PC-9 (cell line): ENCODE results near the gene ABLIM1. TPM values are rescaled to one million over a fixed set of nuclear protein-coding genes. Genes with fewer than 3 reads are reported as not detected.

ENCODE experiments used
- BruUV-seq: library from RNA; stranded (reverse); fragments of 400-500 nt; replicated peaks from 2 replicates; lab custom pipeline; 2021; lab: Mats Ljungman, UMichigan
- CTCF ChIA-PET: fragments of 300-600 bp; sonication (Branson Sonifier 250); formaldehyde crosslinking; loops from one replicate; lab custom pipeline; 2022; ENCODE audit warnings: antibody characterized with exemption; lab: Charles Lee
- POLR2A ChIA-PET: fragments of 300-600 bp; sonication (Branson Sonifier 250); formaldehyde crosslinking; loops from one replicate; lab custom pipeline; 2022; ENCODE audit warnings: antibody characterized with exemption; ENCODE audit not compliant: unreplicated experiment; lab: Charles Lee
- DNase-seq, 2 experiments: peaks; one replicate each; pipeline versions ENCODE4 v3.0.0 to v3.0.0-alpha.2; 2015 to 2022; ENCODE audit warnings: mixed read lengths in 1 of 2
- H2AFZ ChIP-seq: fragments of 200-600 bp; sonication (generic); 2 replicates; pipeline ENCODE4 v1.8.1; 2017; ENCODE audit warnings: antibody characterized with exemption
- H3F3A ChIP-seq: fragments of 200-600 bp; sonication (generic); 2 replicates; pipeline ENCODE4 v1.8.1; 2017; ENCODE audit warnings: antibody characterized with exemption, mild to moderate bottlenecking, low read depth; ENCODE audit not compliant: insufficient read depth
- H3K27ac ChIP-seq: fragments of 200-600 bp; sonication (generic); 2 replicates; pipeline ENCODE4 v1.6.1; 2016; ENCODE audit warnings: mixed run types
- H3K27me3 ChIP-seq: fragments of 200-600 bp; sonication (generic); 2 replicates; pipeline ENCODE4 v1.6.1; 2016; ENCODE audit warnings: low read depth, mixed run types; ENCODE audit not compliant: insufficient read depth
- H3K36me3 ChIP-seq: fragments of 200-600 bp; sonication (generic); 2 replicates; pipeline ENCODE4 v1.6.1; 2016; ENCODE audit warnings: low read depth, mixed run types
- H3K4me1 ChIP-seq: fragments of 200-600 bp; sonication (generic); replicated peaks from 2 replicates; pipeline ENCODE4 v1.6.1; 2016; ENCODE audit warnings: mixed run types; ENCODE audit not compliant: insufficient read depth
- H3K4me2 ChIP-seq: fragments of 200-600 bp; sonication (generic); 2 replicates; pipeline ENCODE4 v1.6.1; 2017; ENCODE audit warnings: mixed run types
- H3K4me3 ChIP-seq: fragments of 200-600 bp; sonication (generic); 2 replicates; pipeline ENCODE4 v1.6.1; 2016; ENCODE audit warnings: mixed run types
- H3K79me2 ChIP-seq: fragments of 200-600 bp; sonication (generic); 2 replicates; pipeline ENCODE4 v1.6.1; 2017; ENCODE audit warnings: low read depth, mixed run types
- H3K9me2 ChIP-seq: fragments of 200-600 bp; sonication (generic); 2 replicates; pipeline ENCODE4 v1.8.1; 2017; ENCODE audit warnings: mild to moderate bottlenecking; ENCODE audit not compliant: insufficient read depth
- H3K9me3 ChIP-seq: fragments of 200-600 bp; sonication (generic); 2 replicates; pipeline ENCODE4 v1.8.1; 2016; ENCODE audit warnings: low read depth; ENCODE audit not compliant: insufficient read depth
- H4K20me1 ChIP-seq: fragments of 200-600 bp; sonication (generic); 2 replicates; pipeline ENCODE4 v1.8.1; 2017; ENCODE audit not compliant: insufficient read depth
- EZH2 ChIP-seq: fragments of 200-600 bp; sonication (generic); IDR thresholded peaks from 2 replicates; pipeline ENCODE4 v1.8.0; 2017; ENCODE audit warnings: antibody characterized with exemption, low read depth
- intact Hi-C: fragments of 100-400 bp; cut with micrococcal nuclease; formaldehyde crosslinking; loops from one replicate; pipeline ENCODE4 v1.10.0; 2022; ENCODE audit not compliant: unreplicated experiment
- total RNA-seq: library from RNA; stranded (reverse); gene quantifications from 2 replicates; pipeline ENCODE4 v1.2.3, GENCODE V29; 2021
- TF ChIP-seq, protein P1 (sequence below): fragments of 200-600 bp; sonication (generic); conservative IDR thresholded peaks from 2 replicates; pipeline ENCODE4 v1.6.1; 2017; ENCODE audit warnings: mixed run types, antibody characterized with exemption, mild to moderate bottlenecking, moderate library complexity

The ABLIM1 gene
- total RNA-seq, 1 experiment from 2014 or later = 68.7 TPM

DNA sequence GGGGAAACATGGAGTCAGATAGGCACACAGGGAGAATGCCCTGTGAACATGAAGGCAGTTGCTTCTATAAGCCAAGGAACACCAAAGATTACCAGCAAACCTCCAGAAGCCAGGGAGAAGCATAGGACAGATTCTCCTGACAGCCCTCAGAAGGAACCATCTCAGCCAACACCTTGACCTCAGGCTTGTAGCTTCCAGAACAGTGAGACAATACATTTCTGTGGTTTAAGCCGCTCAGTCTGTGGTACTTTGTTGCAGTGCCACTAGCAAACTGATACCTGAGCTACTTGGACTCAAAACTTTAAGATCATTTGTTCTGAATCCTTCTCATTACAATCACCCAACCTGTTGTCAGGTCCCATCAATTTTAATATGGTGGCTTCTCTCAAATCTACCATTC lies 31.2 kb downstream of the ABLIM1 start:
- Histone ChIP-seq H3K4me2 (peak overlapping the region; percentile 65), H3K9me2 (no peaks in the 10 kb centered on the region), H3K36me3 (no peaks in the 10 kb centered on the region), H4K20me1 (no peaks in the 10 kb centered on the region), H3K4me1 (peaks cover 85% of the 10 kb centered on the region), H3K27ac (peak overlapping the region; percentile 91), H3F3A (peaks cover 48% of the 10 kb centered on the region), H3K9me3 (no peaks in the 10 kb centered on the region), H2AFZ (no peak overlapping the region), H3K4me3 (no peak overlapping the region), H3K27me3 (no peaks in the 10 kb centered on the region), H3K79me2 (no peaks in the 10 kb centered on the region)
- intact Hi-C loops = no loop called here
- POLR2A ChIA-PET = interaction anchor here (0.5 to 0.7 kb wide), 2 partner anchors 83 to 229 kb away, joined by 4 to 8 read pairs; no protein-coding TSS in a partner anchor
- CTCF ChIA-PET = interaction anchor here (0.6 kb wide), 1 partner anchor 8 kb away, joined by 3 read pairs; no protein-coding TSS in a partner anchor
- no peak for TF ChIP-seq EZH2
- TF ChIP-seq, protein P1, sequence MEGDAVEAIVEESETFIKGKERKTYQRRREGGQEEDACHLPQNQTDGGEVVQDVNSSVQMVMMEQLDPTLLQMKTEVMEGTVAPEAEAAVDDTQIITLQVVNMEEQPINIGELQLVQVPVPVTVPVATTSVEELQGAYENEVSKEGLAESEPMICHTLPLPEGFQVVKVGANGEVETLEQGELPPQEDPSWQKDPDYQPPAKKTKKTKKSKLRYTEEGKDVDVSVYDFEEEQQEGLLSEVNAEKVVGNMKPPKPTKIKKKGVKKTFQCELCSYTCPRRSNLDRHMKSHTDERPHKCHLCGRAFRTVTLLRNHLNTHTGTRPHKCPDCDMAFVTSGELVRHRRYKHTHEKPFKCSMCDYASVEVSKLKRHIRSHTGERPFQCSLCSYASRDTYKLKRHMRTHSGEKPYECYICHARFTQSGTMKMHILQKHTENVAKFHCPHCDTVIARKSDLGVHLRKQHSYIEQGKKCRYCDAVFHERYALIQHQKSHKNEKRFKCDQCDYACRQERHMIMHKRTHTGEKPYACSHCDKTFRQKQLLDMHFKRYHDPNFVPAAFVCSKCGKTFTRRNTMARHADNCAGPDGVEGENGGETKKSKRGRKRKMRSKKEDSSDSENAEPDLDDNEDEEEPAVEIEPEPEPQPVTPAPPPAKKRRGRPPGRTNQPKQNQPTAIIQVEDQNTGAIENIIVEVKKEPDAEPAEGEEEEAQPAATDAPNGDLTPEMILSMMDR = no peak
- DNase-seq = peak; percentile 39 to 82
- no TSS peak for BruUV-seq

DNA sequence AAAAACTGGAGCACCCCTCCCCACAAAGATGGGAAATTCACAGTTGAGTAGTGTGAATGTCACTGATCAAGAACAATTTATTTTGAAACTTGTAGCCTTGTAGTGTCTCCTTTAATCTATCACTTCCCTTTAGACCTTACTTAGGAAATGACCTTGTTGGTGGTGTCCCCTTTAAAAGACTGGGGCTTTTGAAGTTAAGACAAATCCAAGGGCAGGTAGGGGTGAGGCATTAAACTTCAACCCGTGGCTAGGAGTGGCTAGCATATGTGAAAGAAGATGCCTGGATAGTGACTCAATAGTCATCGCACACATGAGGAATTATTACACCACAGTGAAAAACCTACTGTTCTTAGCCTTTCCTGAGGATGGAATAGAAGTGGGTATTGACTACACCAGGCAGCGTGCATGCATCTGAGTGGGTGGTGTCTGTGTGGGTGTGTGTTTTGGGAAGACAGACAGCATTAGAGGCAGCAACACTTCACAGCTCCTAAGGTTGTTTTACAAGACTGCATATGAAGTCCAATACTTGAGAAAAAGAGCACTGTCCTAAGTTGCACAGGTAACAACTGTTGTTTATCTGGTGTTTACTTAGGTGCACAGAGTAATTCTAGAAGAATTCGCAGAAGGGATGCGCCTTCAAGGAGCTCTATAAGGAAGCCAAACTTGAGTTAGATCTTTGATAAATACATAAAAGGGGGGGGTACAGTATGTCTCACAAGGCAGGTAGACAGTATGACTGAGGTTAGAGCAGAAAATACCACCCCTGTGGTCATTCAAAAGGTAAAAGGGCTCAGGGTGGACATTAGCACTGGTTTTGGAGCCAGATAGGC lies 32.9 kb downstream of the ABLIM1 start:
- no peaks in the 10 kb centered on the region for H3K9me2 ChIP-seq
- H3K79me2 ChIP-seq = no peaks in the 10 kb centered on the region
- no peaks in the 10 kb centered on the region for H3K9me3 ChIP-seq
- H3F3A ChIP-seq = peaks cover 43% of the 10 kb centered on the region
- H4K20me1 ChIP-seq = no peaks in the 10 kb centered on the region
- TF ChIP-seq, protein P1 = no peak
- TF ChIP-seq EZH2 = no peak
- no peaks in the 10 kb centered on the region for H3K36me3 ChIP-seq
- BruUV-seq = no TSS peak
- DNase-seq = peak; percentile 22 to 93
- H3K4me2 ChIP-seq = peak overlapping the region; percentile 65
- intact Hi-C loops = loop anchor here (1.0 to 5.0 kb wide), 4 partner anchors 8 to 232 kb away; no protein-coding TSS in a partner anchor
- H3K27me3 ChIP-seq = no peaks in the 10 kb centered on the region
- POLR2A ChIA-PET = interaction anchor here (0.6 to 1.0 kb wide), 6 partner anchors 9 to 438 kb away, joined by 3 to 18 read pairs (median 6); no protein-coding TSS in a partner anchor
- H3K4me1 ChIP-seq = peaks cover 69% of the 10 kb centered on the region
- H3K27ac ChIP-seq = peak overlapping the region; percentile 91
- no peak overlapping the region; the same call in 1 of the 2 replicates for H3K4me3 ChIP-seq
- H2AFZ ChIP-seq = no peak overlapping the region
- CTCF ChIA-PET = interaction anchor here (1.0 kb wide), 1 partner anchor 59 kb away, joined by 4 read pairs; no protein-coding TSS in a partner anchor

GRCh38 chr10:114624422-114624821 lies 33.7 kb downstream of the ABLIM1 start:
- H3K79me2 ChIP-seq = no peaks in the 10 kb centered on the region
- H3K4me3 ChIP-seq = no peak overlapping the region
- H3K9me2 ChIP-seq = no peaks in the 10 kb centered on the region
- POLR2A ChIA-PET = interaction anchor here (0.6 kb wide), 2 partner anchors 9 to 757 kb away, joined by 3 to 4 read pairs; no protein-coding TSS in a partner anchor
- H3K27me3 ChIP-seq = no peaks in the 10 kb centered on the region
- intact Hi-C loops = loop anchor here (1.0 to 5.0 kb wide), 4 partner anchors 9 to 232 kb away; no protein-coding TSS in a partner anchor
- CTCF ChIA-PET = no interaction called here
- no peaks in the 10 kb centered on the region for H3K9me3 ChIP-seq
- peaks cover 43% of the 10 kb centered on the region for H3F3A ChIP-seq
- H3K4me2 ChIP-seq = peak overlapping the region; percentile 65
- no peaks in the 10 kb centered on the region for H3K36me3 ChIP-seq
- H3K27ac ChIP-seq = peak overlapping the region; percentile 91
- no peaks in the 10 kb centered on the region for H4K20me1 ChIP-seq
- H2AFZ ChIP-seq = no peak overlapping the region
- DNase-seq = no peak
- TF ChIP-seq, protein P1 = no peak
- TF ChIP-seq EZH2 = no peak
- H3K4me1 ChIP-seq = peaks cover 62% of the 10 kb centered on the region
- no TSS peak for BruUV-seq
